ENCODE data around the gene KLHL4.
"Not testable (repeated sequence)": the region's sequence is repeated elsewhere in the genome, so short reads cannot be mapped to it uniquely, and the experiment has no call there.

Gene KLHL4

GRCh38 chrX:87517571-87518141 lies at the start of gene KLHL4:
KLHL4 (plus strand) TSS chrX:87517802; CDS start chrX:87517894, 92 bp downstream.
- FAIRE-seq (no peak), DNase-seq (ENCODE audit: low spot score) (peak; percentile 39)

- DNase-seq (ENCODE audit: low spot score), result no peak
- no peak for FAIRE-seq
Observed at GRCh38 chrX:87468941-87469340, 48.7 kb upstream of the KLHL4 start.

GRCh38 chrX:87475793-87476192 lies 41.8 kb upstream of the KLHL4 start:
- no peak for FAIRE-seq
- DNase-seq (ENCODE audit: low spot score), result no peak

GRCh38 chrX:87478703-87479102 lies 38.9 kb upstream of the KLHL4 start:
- not testable (repeated sequence) for DNase-seq (ENCODE audit: low spot score); FAIRE-seq

- DNase-seq (ENCODE audit: low spot score), result no peak
- no peak for FAIRE-seq
Observed at GRCh38 chrX:87489071-87489470, 28.5 kb upstream of the KLHL4 start.

GRCh38 chrX:87515836-87516235 lies 1.8 kb upstream of the KLHL4 start:
- FAIRE-seq, result no peak
- no peak for DNase-seq (ENCODE audit: low spot score)

GRCh38 chrX:87516717-87517121 lies 883 bp upstream of the KLHL4 start:
- DNase-seq (ENCODE audit: low spot score) (no peak), FAIRE-seq (no peak)

- no peak for DNase-seq (ENCODE audit: low spot score)
- no peak for FAIRE-seq
Observed at GRCh38 chrX:87518504-87518903, 902 bp downstream of the KLHL4 start.

- FAIRE-seq, result no peak
- peak; percentile 20 for DNase-seq (ENCODE audit: low spot score)
Observed at GRCh38 chrX:87525771-87526229, 8.2 kb downstream of the KLHL4 start.

- FAIRE-seq, result no peak
- DNase-seq (ENCODE audit: low spot score), result no peak
Observed at GRCh38 chrX:87526281-87526680, 8.7 kb downstream of the KLHL4 start.

GRCh38 chrX:87528487-87528886 lies 10.9 kb downstream of the KLHL4 start:
- FAIRE-seq, result no peak

GRCh38 chrX:87571964-87572363 lies 54.4 kb downstream of the KLHL4 start:
- DNase-seq (ENCODE audit: low spot score) (no peak), FAIRE-seq (no peak)

More at GRCh38 chrX:87528487-87528886, 10.9 kb downstream of the KLHL4 start:
- DNase-seq (ENCODE audit: low spot score), result no peak

- peak; percentile 2 for DNase-seq (ENCODE audit: low spot score)
- FAIRE-seq, result no peak
Observed at GRCh38 chrX:87572901-87573300, 55.3 kb downstream of the KLHL4 start.

GRCh38 chrX:87578978-87579377 lies 61.4 kb downstream of the KLHL4 start:
- FAIRE-seq (no peak), DNase-seq (ENCODE audit: low spot score) (no peak)

GRCh38 chrX:87580862-87581261 lies 63.3 kb downstream of the KLHL4 start:
- FAIRE-seq (no peak), DNase-seq (ENCODE audit: low spot score) (no peak)

GRCh38 chrX:87582453-87582852 lies 64.9 kb downstream of the KLHL4 start:
- DNase-seq (ENCODE audit: low spot score) (no peak), FAIRE-seq (no peak)

GRCh38 chrX:87583679-87584078 lies 66.1 kb downstream of the KLHL4 start:
- FAIRE-seq, result no peak

GRCh38 chrX:87616371-87616770 lies 98.8 kb downstream of the KLHL4 start:
- FAIRE-seq (no peak), DNase-seq (ENCODE audit: low spot score) (no peak)

More at GRCh38 chrX:87583679-87584078, 66.1 kb downstream of the KLHL4 start:
- DNase-seq (ENCODE audit: low spot score), result no peak

GRCh38 chrX:87621697-87622096 lies 104.1 kb downstream of the KLHL4 start:
- DNase-seq (ENCODE audit: low spot score) (peak; percentile 0), FAIRE-seq (no peak)

GRCh38 chrX:87626996-87627395 lies 109.4 kb downstream of the KLHL4 start:
- DNase-seq (ENCODE audit: low spot score), result no peak
- no peak for FAIRE-seq

- DNase-seq (ENCODE audit: low spot score), result no peak
- FAIRE-seq, result no peak
Observed at GRCh38 chrX:87634361-87634760, 116.8 kb downstream of the KLHL4 start.

- DNase-seq (ENCODE audit: low spot score) (no peak), FAIRE-seq (no peak)
Observed at GRCh38 chrX:87636533-87636932, 118.9 kb downstream of the KLHL4 start.

GRCh38 chrX:87641439-87641838 lies 123.8 kb downstream of the KLHL4 start:
- not testable (repeated sequence) for FAIRE-seq; DNase-seq (ENCODE audit: low spot score)

- DNase-seq (ENCODE audit: low spot score), result no peak
- FAIRE-seq, result no peak
Observed at GRCh38 chrX:87661761-87662160, 144.2 kb downstream of the KLHL4 start.
